Transverse colon (tissue), 4 donors: Measurements from ENCODE around the gene HERC6. TPM values are rescaled to one million over a fixed set of nuclear protein-coding genes. Genes with fewer than 3 reads are reported as not detected.

Source experiments
- DNase-seq: peaks from one replicate; pipeline ENCODE4 v3.0.0-alpha.2; 2019
- H3K27ac ChIP-seq, 4 donors: fragments of 200-600 bp; sonication (generic); 2 replicates each; pipeline ENCODE4 v1.5.1; 2016 to 2018; ENCODE audit warnings: inconsistent platforms in 4 of 4
- H3K27me3 ChIP-seq: fragments of 200-600 bp; sonication (generic); 2 replicates; pipeline ENCODE4 v1.5.1; 2017; ENCODE audit warnings: inconsistent platforms
- H3K36me3 ChIP-seq, 4 donors: fragments of 200-600 bp; sonication (generic); 2 replicates each; pipeline ENCODE4 v1.5.1; 2017 to 2019; ENCODE audit warnings: inconsistent platforms in 4 of 4
- H3K4me1 ChIP-seq, 4 donors: fragments of 200-600 bp; sonication (generic); 2 replicates each; pipeline ENCODE4 v1.5.1; 2017 to 2020; ENCODE audit warnings: inconsistent platforms in 4 of 4
- H3K4me3 ChIP-seq, 4 donors: fragments of 200-600 bp; sonication (generic); 1 replicate in 1 of 4; 2 replicates in 3 of 4; pipeline versions ENCODE4 v1.5.1 to v1.6.1; 2017 to 2019; ENCODE audit warnings: inconsistent platforms in 4 of 4
- H3K9me3 ChIP-seq, 2 donors: fragments of 200-600 bp; sonication (generic); 2 replicates each; pipeline ENCODE4 v1.5.1; 2017 to 2019; ENCODE audit warnings: inconsistent platforms in 2 of 2
- EP300 ChIP-seq: sonication (generic); formaldehyde crosslinking; IDR thresholded peaks from one replicate; pipeline ENCODE4 v1.6.1; 2017; ENCODE audit warnings: antibody characterized with exemption, low read depth
- POLR2A ChIP-seq: fragments of 450-650 bp; IDR thresholded peaks from one replicate; pipeline ENCODE4 v1.6.1; 2016; ENCODE audit warnings: antibody characterized with exemption, mild to moderate bottlenecking, moderate library complexity
- POLR2AphosphoS5 ChIP-seq, 3 donors: sonication (generic); formaldehyde crosslinking; IDR thresholded peaks; one replicate each; pipeline ENCODE4 v1.6.1; 2016; ENCODE audit warnings: antibody characterized with exemption in 3 of 3
- WGBS, 2 donors: methylation state at CpG; one replicate each; pipeline ENCODE4 v1.1.5; 2018; ENCODE audit warnings: low coverage in 1 of 2; 5-methylcytosine and 5-hydroxymethylcytosine counted together
- in situ Hi-C, 4 donors: fragments of 200-750 bp; cut with MboI; loops; one replicate each; pipeline versions ENCODE4 v1.15.0 to v1.15.1; 2017; ENCODE audit warnings: low sequenced_read_pairs in 3 of 4, low pct_ligation_motif_present in 1 of 4, low pct_unique_long_range_greater_than_20kb in 1 of 4
- intact Hi-C: fragments of 100-400 bp; cut with DNase I; formaldehyde crosslinking; loops from one replicate; pipeline ENCODE4 v1.15.1; 2023; ENCODE audit warnings: low total_unique reads
- total RNA-seq, 4 donors: library from RNA; depleted of rRNA; stranded (reverse); fragments of >200 nt; gene quantifications; one replicate each; pipeline ENCODE4 v1.1.0, GENCODE V29; 2016
- TF ChIP-seq, protein P1 (sequence below), 5 experiments: fragments of 200-600 bp in 3 of 5; fragments of 450-650 bp in 2 of 5; sonication (generic) in 3 of 5; IDR thresholded peaks; 1 replicate in 2 of 5; 2 replicates in 3 of 5; pipeline ENCODE4 v1.5.1; 2016 to 2017; ENCODE audit warnings: antibody characterized with exemption in 5 of 5, inconsistent platforms in 3 of 5, mild to moderate bottlenecking in 2 of 5, moderate library complexity in 1 of 5

HERC6 gene
- total RNA-seq, 4 donors from 2014 or later, result 3.2 to 15.2 (median 5.8) TPM

DNA sequence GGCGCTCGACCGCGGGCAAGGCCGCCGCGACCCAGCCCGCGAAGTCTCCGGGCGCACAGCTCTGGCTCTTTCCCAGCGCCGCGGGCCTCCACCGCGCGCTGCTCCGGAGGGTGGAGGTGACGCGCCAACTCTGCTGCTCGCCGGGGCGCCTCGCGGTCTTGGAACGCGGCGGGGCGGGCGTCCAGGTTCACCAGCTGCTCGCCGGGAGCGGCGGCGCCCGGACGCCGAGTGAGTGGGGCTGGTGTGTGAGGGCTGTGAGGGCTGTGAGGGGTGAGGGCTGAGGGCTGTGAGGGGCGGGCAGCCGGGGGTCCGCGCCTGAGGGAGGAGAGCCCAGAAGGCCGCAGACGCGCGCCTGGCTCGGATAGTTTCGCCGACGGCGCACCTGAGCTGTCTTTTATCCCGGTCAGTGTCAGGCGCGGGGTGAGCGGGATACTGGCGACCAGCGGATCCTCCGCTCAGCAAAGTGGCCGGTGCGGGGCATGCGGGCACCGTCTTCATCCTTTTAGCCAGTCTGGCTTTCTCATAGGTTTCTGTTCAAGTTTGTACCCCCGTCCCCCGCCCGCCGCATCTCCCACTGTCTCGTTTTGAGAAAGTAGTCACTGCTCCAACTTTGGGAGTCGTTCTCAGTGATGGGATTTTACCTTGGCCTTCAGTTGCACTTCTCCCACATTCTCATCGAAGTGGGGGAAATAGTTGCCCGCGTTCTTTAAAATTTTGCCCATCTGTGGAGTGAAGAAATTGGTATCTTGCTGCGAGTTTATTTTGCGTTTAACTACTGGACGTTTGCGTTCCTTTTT, 78.9 kb downstream of the HERC6 start:
- in situ Hi-C loops, result no loop called here
- Histone ChIP-seq H3K27me3 (peaks cover 11% of the 10 kb centered on the region), H3K4me3 (peak overlapping the region; percentile 49 to 73 (median 57)), H3K9me3 (no peaks in the 10 kb centered on the region), H3K36me3 (peaks cover 0 to 5% (median 0%) of the 10 kb centered on the region in 4 donors), H3K27ac (peak overlapping the region; percentile 84 to 86 (median 85)), H3K4me1 (peaks cover 0 to 13% (median 8%) of the 10 kb centered on the region in 4 donors)
- DNase-seq, result peak; percentile 40
- TF ChIP-seq EP300 (no peak), POLR2AphosphoS5 (IDR thresholded peaks at IDR 0.05) (no peak), POLR2A (no peak)
- TF ChIP-seq, protein P1, sequence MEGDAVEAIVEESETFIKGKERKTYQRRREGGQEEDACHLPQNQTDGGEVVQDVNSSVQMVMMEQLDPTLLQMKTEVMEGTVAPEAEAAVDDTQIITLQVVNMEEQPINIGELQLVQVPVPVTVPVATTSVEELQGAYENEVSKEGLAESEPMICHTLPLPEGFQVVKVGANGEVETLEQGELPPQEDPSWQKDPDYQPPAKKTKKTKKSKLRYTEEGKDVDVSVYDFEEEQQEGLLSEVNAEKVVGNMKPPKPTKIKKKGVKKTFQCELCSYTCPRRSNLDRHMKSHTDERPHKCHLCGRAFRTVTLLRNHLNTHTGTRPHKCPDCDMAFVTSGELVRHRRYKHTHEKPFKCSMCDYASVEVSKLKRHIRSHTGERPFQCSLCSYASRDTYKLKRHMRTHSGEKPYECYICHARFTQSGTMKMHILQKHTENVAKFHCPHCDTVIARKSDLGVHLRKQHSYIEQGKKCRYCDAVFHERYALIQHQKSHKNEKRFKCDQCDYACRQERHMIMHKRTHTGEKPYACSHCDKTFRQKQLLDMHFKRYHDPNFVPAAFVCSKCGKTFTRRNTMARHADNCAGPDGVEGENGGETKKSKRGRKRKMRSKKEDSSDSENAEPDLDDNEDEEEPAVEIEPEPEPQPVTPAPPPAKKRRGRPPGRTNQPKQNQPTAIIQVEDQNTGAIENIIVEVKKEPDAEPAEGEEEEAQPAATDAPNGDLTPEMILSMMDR (IDR thresholded peaks at IDR 0.05), result no peak
- intact Hi-C loops, result loop anchor here (10.0 kb wide), 1 partner anchor 57 kb away; no protein-coding TSS in a partner anchor
- 6 to 11% methylated on average over 6 to 69 of the region's 75 CpGs for WGBS, 2 donors

DNA sequence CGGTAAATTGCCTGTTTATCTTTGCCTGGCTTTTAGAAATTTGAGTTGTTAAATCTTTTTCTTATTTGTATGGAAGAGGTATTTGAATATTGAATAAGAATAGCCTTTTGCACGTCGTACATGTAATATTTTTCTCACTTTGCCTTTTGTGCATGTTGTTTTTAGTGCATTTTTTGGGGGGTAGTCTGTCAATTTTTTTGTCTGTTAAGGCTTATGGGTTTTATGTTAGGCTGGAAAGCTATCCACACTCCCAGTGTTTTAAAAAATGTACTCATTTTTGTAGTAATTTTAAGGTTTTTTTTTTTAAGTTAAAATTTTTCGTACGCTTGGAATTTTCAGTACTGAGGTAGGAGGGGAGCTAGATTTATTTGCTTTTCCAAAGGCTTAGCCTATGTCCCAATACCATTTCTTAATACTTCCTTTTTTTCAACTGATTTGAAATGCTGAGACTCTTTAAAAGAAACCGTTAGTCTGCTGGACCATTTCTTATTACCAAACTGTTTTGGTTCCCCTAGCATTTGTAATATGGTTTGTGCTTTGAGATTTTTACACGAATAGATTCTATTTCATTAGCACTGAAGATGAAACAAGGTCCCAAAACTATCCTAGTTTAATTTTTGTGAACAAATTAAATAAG, 79.6 kb downstream of the HERC6 start:
- in situ Hi-C loops, result no loop called here
- peak overlapping the region in 2 of 4 donors; percentile 49 to 73 for H3K4me3 ChIP-seq
- intact Hi-C loops, result loop anchor here (10.0 kb wide), 1 partner anchor 57 kb away; no protein-coding TSS in a partner anchor
- 44 to 53% methylated on average over 7 of the region's 7 CpGs for WGBS, 2 donors
- H3K27ac ChIP-seq, result peak overlapping the region in 3 of 4 donors; percentile 85 to 86 (median 85)
- H3K36me3 ChIP-seq, result peaks cover 0 to 9% (median 0%) of the 10 kb centered on the region in 4 donors
- TF ChIP-seq, protein P1 (IDR thresholded peaks at IDR 0.05), result no peak
- TF ChIP-seq POLR2A, result no peak
- no peak for TF ChIP-seq POLR2AphosphoS5 (IDR thresholded peaks at IDR 0.05)
- no peak for TF ChIP-seq EP300
- peaks cover 11% of the 10 kb centered on the region for H3K27me3 ChIP-seq
- no peaks in the 10 kb centered on the region for H3K9me3 ChIP-seq
- DNase-seq, result no peak
- peaks cover 0 to 13% (median 8%) of the 10 kb centered on the region in 4 donors for H3K4me1 ChIP-seq

DNA sequence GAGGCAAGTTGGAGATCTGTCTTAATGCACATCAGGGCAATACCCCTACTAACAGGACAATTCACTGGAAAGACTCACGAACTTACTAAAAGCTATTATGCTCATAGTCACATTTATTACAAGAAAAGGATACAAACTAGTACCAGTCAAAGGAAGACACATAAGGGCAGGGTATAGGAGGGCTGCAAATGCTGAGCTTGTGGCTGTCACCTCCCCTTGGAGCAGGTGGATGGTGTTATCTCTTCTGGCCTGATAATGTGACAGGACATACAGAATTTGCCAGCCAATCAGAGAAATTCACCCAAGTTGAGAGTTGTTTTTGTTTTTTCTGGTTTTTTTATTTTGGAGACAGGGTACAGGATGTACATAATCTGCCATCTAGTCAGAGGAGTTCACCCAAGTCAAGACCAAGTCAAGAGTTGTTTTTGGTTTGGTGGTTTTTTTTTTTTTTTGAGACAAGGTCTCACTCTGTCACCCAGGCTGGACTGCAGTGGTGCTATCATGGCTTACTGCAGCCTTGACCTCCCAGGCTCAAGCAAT, 87.1 kb downstream of the HERC6 start:
- no peak overlapping the region for H3K4me3 ChIP-seq
- H3K36me3 ChIP-seq, result peaks cover 0 to 9% (median 0%) of the 10 kb centered on the region in 4 donors
- no peaks in the 10 kb centered on the region for H3K9me3 ChIP-seq
- H3K27ac ChIP-seq, result no peak overlapping the region
- DNase-seq, result no peak
- H3K4me1 ChIP-seq, result no peaks in the 10 kb centered on the region
- in situ Hi-C loops (no loop called here), intact Hi-C loops (no loop called here)
- H3K27me3 ChIP-seq, result no peaks in the 10 kb centered on the region
- no peak for TF ChIP-seq POLR2A
- no peak for TF ChIP-seq POLR2AphosphoS5 (IDR thresholded peaks at IDR 0.05)
- TF ChIP-seq, protein P1 (IDR thresholded peaks at IDR 0.05), result no peak
- no peak for TF ChIP-seq EP300
- WGBS, 2 donors, result 92 to 100% methylated on average over 1 of the region's 1 CpG

DNA sequence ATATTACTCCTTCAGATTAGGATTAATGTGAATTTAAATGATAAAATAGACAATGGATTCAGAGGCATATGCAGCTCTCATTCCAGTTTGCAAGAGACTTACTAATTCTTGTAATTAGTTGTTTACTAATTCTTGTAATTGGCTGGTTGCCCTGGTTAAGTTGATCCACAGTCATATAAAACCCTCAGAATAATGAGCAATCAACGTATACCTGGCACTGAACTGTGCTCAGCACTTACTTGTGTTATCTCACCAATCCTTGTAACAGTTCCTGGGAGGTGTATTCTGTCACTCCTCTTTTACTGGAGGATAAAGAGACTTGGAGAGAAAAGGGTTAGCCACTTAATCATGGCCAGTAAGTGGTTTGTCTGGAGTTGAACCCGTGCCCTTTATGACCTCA, 88.7 kb downstream of the HERC6 start:
- Histone ChIP-seq H3K27ac (no peak overlapping the region), H3K4me3 (no peak overlapping the region), H3K4me1 (no peaks in the 10 kb centered on the region), H3K27me3 (no peaks in the 10 kb centered on the region), H3K36me3 (peaks cover 0 to 6% (median 0%) of the 10 kb centered on the region in 4 donors), H3K9me3 (no peaks in the 10 kb centered on the region)
- intact Hi-C loops (no loop called here), in situ Hi-C loops (no loop called here)
- no peak for DNase-seq
- WGBS, 2 donors, result 47 to 80% methylated on average over 1 to 2 of the region's 2 CpGs
- no peak for TF ChIP-seq POLR2A
- no peak for TF ChIP-seq EP300
